Mucosa of descending colon (tissue), 3 donors: ENCODE results near the gene CPNE7. TPM values are rescaled to one million over a fixed set of nuclear protein-coding genes. Genes with fewer than 3 reads are reported as not detected.

Experiments used
- ATAC-seq: fragments of 200-7000 bp; cut with Tn5 transposase; one replicate; pipeline ENCODE4 v1.9.1; 2020; ENCODE audit warnings: mild to moderate bottlenecking, moderate library complexity
- DNase-seq, 3 donors: peaks; one replicate each; pipeline ENCODE4 v3.0.0-alpha.2; 2020
- H3K36me3 ChIP-seq: fragments of 200-600 bp; one replicate; pipeline ENCODE4 v1.8.0; 2021; ENCODE audit warnings: low read depth, mild to moderate bottlenecking
- H3K4me1 ChIP-seq: fragments of 200-600 bp; one replicate; pipeline ENCODE4 v1.8.0; 2021; ENCODE audit warnings: low read depth, mild to moderate bottlenecking
- H3K4me3 ChIP-seq: fragments of 200-600 bp; one replicate; pipeline ENCODE4 v1.8.0; 2021; ENCODE audit warnings: mild to moderate bottlenecking
- H3K9me3 ChIP-seq: fragments of 200-600 bp; one replicate; pipeline ENCODE4 v1.8.0; 2021; ENCODE audit warnings: mild to moderate bottlenecking
- intact Hi-C, 2 donors: fragments of 100-400 bp; cut with DNase I in 1 of 2; cut with micrococcal nuclease in 1 of 2; formaldehyde crosslinking; loops; one replicate each; pipeline versions ENCODE4 v1.11.0 to v1.11.1; 2022; cut with DNase I, micrococcal nuclease
- total RNA-seq, 3 donors: library from RNA; stranded (reverse); fragmentation: NEBNext Ultra II Directional in 2 of 3; extraction: Animal tissue kit (Norgen Biotek cat#: 25700) in 2 of 3; gene quantifications; one replicate each; pipeline versions ENCODE4 v1.2.1 to v1.2.4, GENCODE V29; 2021 to 2023
- TF ChIP-seq, protein P1 (sequence below): fragments of 200-600 bp; IDR thresholded peaks from one replicate; pipeline ENCODE4 v1.8.0; 2022; ENCODE audit warnings: antibody characterized with exemption, mild to moderate bottlenecking
- donor health status: DM: no; HTN: no; CAD: no; lungs with moderate emphysema.
- donor health status: DM: no; HTN: no; CAD: no.
- donor health status: DM: no; HTN: yes; CAD: no.

Gene CPNE7
- total RNA-seq, 3 donors from 2014 or later, result 0.72 to 2.0 (median 0.79) TPM

DNA sequence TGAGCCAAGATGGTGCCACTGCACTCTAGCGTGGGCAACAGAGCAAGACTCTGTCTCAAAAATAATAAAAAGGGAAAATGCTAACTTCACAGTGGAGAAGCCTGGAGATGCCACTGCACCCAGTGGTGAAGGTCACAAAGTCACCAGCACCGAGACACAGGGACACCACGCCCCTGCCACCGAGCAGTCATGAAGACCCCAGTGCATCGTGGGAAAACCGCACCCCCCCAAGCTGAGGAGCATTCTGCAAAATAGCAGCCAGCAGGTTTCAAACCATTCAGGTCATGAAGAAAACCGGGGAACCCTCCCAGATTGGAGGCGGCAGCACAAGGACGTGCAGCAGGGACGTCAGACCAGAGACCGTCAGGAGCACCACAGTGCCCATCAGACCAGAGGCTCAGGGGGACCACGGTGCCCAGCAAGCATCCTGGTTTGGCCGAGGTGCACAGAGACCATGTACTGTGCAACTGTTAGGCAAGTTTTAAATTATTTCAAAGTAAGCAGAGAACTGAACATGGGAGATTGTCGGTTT lies 68.3 kb downstream of the CPNE7 start:
- Histone ChIP-seq H3K4me3 (no peak overlapping the region), H3K9me3 (no peaks in the 10 kb centered on the region), H3K36me3 (peaks cover 4% of the 10 kb centered on the region), H3K4me1 (peaks cover 6% of the 10 kb centered on the region)
- DNase-seq, result no peak
- no peak for ATAC-seq
- TF ChIP-seq, protein P1, sequence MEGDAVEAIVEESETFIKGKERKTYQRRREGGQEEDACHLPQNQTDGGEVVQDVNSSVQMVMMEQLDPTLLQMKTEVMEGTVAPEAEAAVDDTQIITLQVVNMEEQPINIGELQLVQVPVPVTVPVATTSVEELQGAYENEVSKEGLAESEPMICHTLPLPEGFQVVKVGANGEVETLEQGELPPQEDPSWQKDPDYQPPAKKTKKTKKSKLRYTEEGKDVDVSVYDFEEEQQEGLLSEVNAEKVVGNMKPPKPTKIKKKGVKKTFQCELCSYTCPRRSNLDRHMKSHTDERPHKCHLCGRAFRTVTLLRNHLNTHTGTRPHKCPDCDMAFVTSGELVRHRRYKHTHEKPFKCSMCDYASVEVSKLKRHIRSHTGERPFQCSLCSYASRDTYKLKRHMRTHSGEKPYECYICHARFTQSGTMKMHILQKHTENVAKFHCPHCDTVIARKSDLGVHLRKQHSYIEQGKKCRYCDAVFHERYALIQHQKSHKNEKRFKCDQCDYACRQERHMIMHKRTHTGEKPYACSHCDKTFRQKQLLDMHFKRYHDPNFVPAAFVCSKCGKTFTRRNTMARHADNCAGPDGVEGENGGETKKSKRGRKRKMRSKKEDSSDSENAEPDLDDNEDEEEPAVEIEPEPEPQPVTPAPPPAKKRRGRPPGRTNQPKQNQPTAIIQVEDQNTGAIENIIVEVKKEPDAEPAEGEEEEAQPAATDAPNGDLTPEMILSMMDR, result no peak
- intact Hi-C loops, result no loop called here

DNA sequence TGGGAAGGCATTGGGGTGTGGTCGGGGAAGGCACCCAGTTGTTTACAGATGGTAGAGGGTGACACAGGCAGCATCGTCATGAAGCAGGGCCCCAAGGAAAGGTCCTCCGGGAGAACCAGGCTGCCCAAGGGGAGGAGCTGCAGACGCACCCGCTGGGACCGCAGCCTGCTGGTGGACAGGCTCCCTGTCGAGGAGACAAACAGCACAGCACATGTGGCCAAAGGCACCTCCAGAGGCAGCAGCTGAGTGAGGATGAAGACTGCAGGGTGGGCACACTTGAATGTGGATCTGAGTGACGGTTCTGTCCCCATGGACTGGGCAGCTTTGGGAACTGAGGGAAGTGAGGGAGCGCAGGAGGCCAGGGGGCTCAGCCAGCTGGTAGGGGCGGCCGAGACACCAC lies 69.6 kb downstream of the CPNE7 start:
- peaks cover 6% of the 10 kb centered on the region for H3K4me1 ChIP-seq
- no peak for ATAC-seq
- H3K4me3 ChIP-seq, result no peak overlapping the region
- DNase-seq, result no peak
- peaks cover 4% of the 10 kb centered on the region for H3K36me3 ChIP-seq
- intact Hi-C loops, result no loop called here
- H3K9me3 ChIP-seq, result no peaks in the 10 kb centered on the region
- TF ChIP-seq, protein P1, result no peak

DNA sequence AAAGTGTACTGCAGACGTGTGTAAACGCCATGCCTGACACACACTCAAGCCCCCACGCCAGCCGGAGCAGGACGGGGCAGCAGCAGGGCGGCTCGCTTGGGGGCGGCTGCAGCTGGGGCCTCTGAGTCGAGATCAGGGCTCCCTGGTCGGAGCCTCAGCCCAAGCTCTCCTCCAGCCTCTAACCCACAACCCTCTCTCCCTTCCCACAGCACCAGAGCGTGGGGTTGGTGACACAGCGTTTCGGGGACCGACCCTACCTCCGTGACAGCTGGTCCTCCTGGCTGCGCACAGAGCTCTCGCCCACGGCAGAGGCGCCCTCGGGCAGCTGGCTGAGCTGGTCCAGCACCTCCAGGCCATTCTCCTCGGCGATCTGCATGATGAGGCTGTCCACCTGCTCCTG lies 70.7 kb downstream of the CPNE7 start:
- peaks cover 4% of the 10 kb centered on the region for H3K36me3 ChIP-seq
- ATAC-seq, result no peak
- no peak overlapping the region for H3K4me3 ChIP-seq
- H3K4me1 ChIP-seq, result no peaks in the 10 kb centered on the region
- DNase-seq, result no peak
- TF ChIP-seq, protein P1, result no peak
- intact Hi-C loops, result no loop called here
- H3K9me3 ChIP-seq, result no peaks in the 10 kb centered on the region

Other genes with a start within 250 kb of the CPNE7 start
- gene ANKRD11, start 85.2 kb upstream of the CPNE7 start, total RNA-seq, result 100 to 1,000 TPM; 125 to 127 (median 127) TPM
- gene SPG7, start 67.4 kb upstream of the CPNE7 start, total RNA-seq, result 100 to 1,000 TPM; 112 to 137 (median 121) TPM
- 1,000 to 10,000 TPM; 1,693 to 1,792 (median 1,717) TPM for gene RPL13, start 15.1 kb upstream of the CPNE7 start, total RNA-seq
- gene DPEP1, start 37.9 kb downstream of the CPNE7 start, total RNA-seq, result 1 to 10 TPM in 1 of 3 donors, under 1 TPM in 1, not detected in 1; 0.28 to 2.0 TPM
- 100 to 1,000 TPM; 104 to 163 (median 108) TPM for gene CHMP1A, start 82.0 kb downstream of the CPNE7 start, total RNA-seq
- gene SPATA33, start 82.1 kb downstream of the CPNE7 start, total RNA-seq, result 10 to 100 TPM in 2 of 3 donors, 1 to 10 TPM in 1; 8.0 to 11.0 (median 10.7) TPM
- gene CDK10, start 110.9 kb downstream of the CPNE7 start, total RNA-seq, result 100 to 1,000 TPM in 1 of 3 donors, 10 to 100 TPM in 2; 90.8 to 163 (median 94.5) TPM
- gene SPATA2L, start 125.9 kb downstream of the CPNE7 start, total RNA-seq, result 10 to 100 TPM; 12.5 to 21.7 (median 14.4) TPM
- gene VPS9D1, start 145.1 kb downstream of the CPNE7 start, total RNA-seq, result 10 to 100 TPM; 15.3 to 20.6 (median 16.4) TPM
- 10 to 100 TPM; 30.5 to 50.4 (median 31.6) TPM for gene ZNF276, start 145.8 kb downstream of the CPNE7 start, total RNA-seq
- 10 to 100 TPM; 13.1 to 27.7 (median 16.3) TPM for gene FANCA, start 240.9 kb downstream of the CPNE7 start, total RNA-seq